Stimulated activated CD4-positive, alpha-beta T cell treated with anti-CD3 and anti-CD28 coated beads, Interleukin-12 subunit alpha, Interleukin-12 subunit beta, amount 100 ng/mL, for 4 hours (primary cell): ENCODE measurements around the gene ZGPAT.

Source experiments
- DNase-seq: peaks from one replicate; pipeline ENCODE4 v3.0.0-alpha.2; 2020

ZGPAT gene

GRCh38 chr20:63747622-63748069, 39.8 kb downstream of the ZGPAT start:
- DNase-seq = no peak

- no peak for DNase-seq
Measured at GRCh38 chr20:63748070-63748933, 40.5 kb downstream of the ZGPAT start.

- no peak for DNase-seq
Measured at GRCh38 chr20:63748934-63749270, 41.1 kb downstream of the ZGPAT start.

- no peak for DNase-seq
Measured at GRCh38 chr20:63749597-63750508, 42.0 kb downstream of the ZGPAT start.

- DNase-seq = peak; percentile 53
Measured at GRCh38 chr20:63750807-63751470, 43.1 kb downstream of the ZGPAT start.

GRCh38 chr20:63751471-63752271, 43.8 kb downstream of the ZGPAT start:
- DNase-seq = no peak

GRCh38 chr20:63752411-63753101, 44.7 kb downstream of the ZGPAT start:
- no peak for DNase-seq

GRCh38 chr20:63753381-63753780, 45.5 kb downstream of the ZGPAT start:
- DNase-seq = no peak

GRCh38 chr20:63754008-63754407, 46.2 kb downstream of the ZGPAT start:
- DNase-seq = no peak

- DNase-seq = no peak
Measured at GRCh38 chr20:63755933-63756647, 48.3 kb downstream of the ZGPAT start.

- DNase-seq = no peak
Measured at GRCh38 chr20:63756648-63756991, 48.8 kb downstream of the ZGPAT start.

- no peak for DNase-seq
Measured at GRCh38 chr20:63758152-63758551, 50.3 kb downstream of the ZGPAT start.

GRCh38 chr20:63759377-63759901, 51.6 kb downstream of the ZGPAT start:
- no peak for DNase-seq

GRCh38 chr20:63765082-63765873, 57.4 kb downstream of the ZGPAT start:
- no peak for DNase-seq

GRCh38 chr20:63765902-63766301, 58.1 kb downstream of the ZGPAT start:
- DNase-seq = no peak

GRCh38 chr20:63766695-63767426, 59.0 kb downstream of the ZGPAT start:
- DNase-seq = no peak

GRCh38 chr20:63767456-63767855, 59.6 kb downstream of the ZGPAT start:
- no peak for DNase-seq

- DNase-seq = no peak
Measured at GRCh38 chr20:63767886-63768285, 60.0 kb downstream of the ZGPAT start.
